CD14-positive monocyte (primary cell): ENCODE data around the gene PPIP5K1. TPM values are rescaled to one million over a fixed set of nuclear protein-coding genes. Genes with fewer than 3 reads are reported as not detected.
A peak's percentile ranks its signal among the peaks of the same experiment; 100 is the strongest.
"Not testable (repeated sequence)": the region's sequence is repeated elsewhere in the genome, so short reads cannot be mapped to it uniquely, and the experiment has no call there.

Experiments used
- DNase-seq, 3 donors: peaks; one replicate each; pipeline ENCODE4 v3.0.0-alpha.2; 2011 to 2022
- H2AFZ ChIP-seq: 2 replicates; pipeline ENCODE4 v1.6.0; 2012; ENCODE audit warnings: mild to moderate bottlenecking, low read depth, low read length, inconsistent platforms; ENCODE audit not compliant: insufficient read depth, poor library complexity, severe bottlenecking
- H3K27ac ChIP-seq, 2 donors: 1 replicate in 1 of 2; 2 replicates in 1 of 2; pipeline ENCODE4 v1.5.1; 2012 to 2013; ENCODE audit warnings: low read length in 2 of 2, control low read depth in 1 of 2, inconsistent platforms in 1 of 2, low read depth in 1 of 2, mild to moderate bottlenecking in 1 of 2
- H3K27me3 ChIP-seq, 2 donors: one replicate each; pipeline versions ENCODE4 v1.6.0 to v1.6.1; 2011 to 2013; ENCODE audit warnings: low read length in 2 of 2; ENCODE audit not compliant: control insufficient read depth in 2 of 2, insufficient read depth in 2 of 2
- H3K36me3 ChIP-seq, 2 donors: replicated peaks in 1 of 2; 1 replicate in 1 of 2; 2 replicates in 1 of 2; pipeline versions ENCODE4 v1.5.1 to v1.6.1; 2012 to 2013; ENCODE audit warnings: low read length in 2 of 2, control low read depth in 1 of 2, inconsistent platforms in 1 of 2, mild to moderate bottlenecking in 1 of 2; ENCODE audit not compliant: insufficient read depth in 2 of 2, control insufficient read depth in 1 of 2
- H3K4me1 ChIP-seq, 2 donors: 1 replicate in 1 of 2; 2 replicates in 1 of 2; pipeline versions ENCODE4 v1.5.1 to v1.6.1; 2012 to 2013; ENCODE audit warnings: low read length in 2 of 2, control low read depth in 1 of 2, inconsistent platforms in 1 of 2, mild to moderate bottlenecking in 1 of 2, moderate library complexity in 1 of 2; ENCODE audit not compliant: insufficient read depth in 2 of 2, control insufficient read depth in 1 of 2
- H3K4me2 ChIP-seq: replicated peaks from 2 replicates; pipeline ENCODE3; 2012; ENCODE audit warnings: low read length, moderate library complexity, mild to moderate bottlenecking; ENCODE audit not compliant: poor library complexity, severe bottlenecking; ENCODE audit errors: extremely low read depth
- H3K4me3 ChIP-seq, 3 experiments: fragments of 200-600 bp in 1 of 3; sonication (generic) in 1 of 3; replicated peaks in 1 of 3; 1 replicate in 2 of 3; 2 replicates in 1 of 3; pipeline ENCODE4 v1.5.1; 2011 to 2013; ENCODE audit warnings: low read length in 3 of 3, mild to moderate bottlenecking in 3 of 3, control low read depth in 2 of 3, low read depth in 2 of 3, inconsistent platforms in 1 of 3, moderate library complexity in 1 of 3
- H3K79me2 ChIP-seq: 2 replicates; pipeline ENCODE4 v1.6.0; 2012; ENCODE audit warnings: mild to moderate bottlenecking, control low read depth, inconsistent platforms, low read length, moderate library complexity; ENCODE audit not compliant: insufficient read depth
- H3K9ac ChIP-seq: 2 replicates; pipeline ENCODE4 v1.6.0; 2017; ENCODE audit warnings: low read length, mild to moderate bottlenecking; ENCODE audit not compliant: insufficient read depth, poor library complexity, severe bottlenecking
- H3K9me3 ChIP-seq, 2 donors: replicated peaks in 1 of 2; 1 replicate in 1 of 2; 2 replicates in 1 of 2; pipeline versions ENCODE4 v1.5.1 to v1.6.1; 2012 to 2013; ENCODE audit warnings: low read length in 2 of 2, control low read depth in 1 of 2; ENCODE audit not compliant: control insufficient read depth in 1 of 2, insufficient read depth in 1 of 2
- H4K20me1 ChIP-seq: 2 replicates; pipeline ENCODE4 v1.6.0; 2012; ENCODE audit warnings: mild to moderate bottlenecking, low read length, control low read depth, moderate library complexity; ENCODE audit not compliant: insufficient read depth
- H3K27ac Mint-ChIP-seq, 7 donors: one replicate each; pipeline ENCODE4 v1.8.0; 2020; ENCODE audit warnings: mild to moderate bottlenecking in 7 of 7, mixed read lengths in 7 of 7, moderate library complexity in 6 of 7, inconsistent platforms in 2 of 7
- H3K27me3 Mint-ChIP-seq, 3 donors: one replicate each; pipeline ENCODE4 v1.8.0; 2021 to 2022; ENCODE audit warnings: low read depth in 3 of 3, mild to moderate bottlenecking in 3 of 3, mixed read lengths in 3 of 3, moderate library complexity in 3 of 3, inconsistent platforms in 1 of 3
- H3K36me3 Mint-ChIP-seq, 2 donors: one replicate each; pipeline ENCODE4 v1.8.0; 2020; ENCODE audit warnings: mixed read lengths in 2 of 2, inconsistent platforms in 1 of 2, mild to moderate bottlenecking in 1 of 2
- H3K4me1 Mint-ChIP-seq: one replicate; pipeline ENCODE4 v1.8.0; 2020; ENCODE audit warnings: mild to moderate bottlenecking, mixed read lengths
- H3K4me3 Mint-ChIP-seq, 2 donors: one replicate each; pipeline ENCODE4 v1.8.0; 2020; ENCODE audit warnings: mild to moderate bottlenecking in 2 of 2, mixed read lengths in 2 of 2, moderate library complexity in 1 of 2
- H3K9me3 Mint-ChIP-seq, 7 donors: one replicate each; pipeline ENCODE4 v1.8.0; 2020 to 2022; ENCODE audit warnings: mixed read lengths in 7 of 7, mild to moderate bottlenecking in 6 of 7, moderate library complexity in 6 of 7, inconsistent platforms in 2 of 7
- WGBS: methylation state at CpG from one replicate; pipeline ENCODE4 v1.1.5; 2013; ENCODE audit warnings: missing lambda C conversion rate; ENCODE audit not compliant: insufficient coverage; 5-methylcytosine and 5-hydroxymethylcytosine counted together
- intact Hi-C, 2 donors: fragments of 100-400 bp; cut with micrococcal nuclease; formaldehyde crosslinking; loops; one replicate each; pipeline versions ENCODE4 v1.15.0 to v1.15.1; 2023
- polyA minus RNA-seq: library from RNA; depleted of rRNA, polyadenylated mRNA; stranded (reverse); fragments of >200 nt; gene quantifications from 2 replicates; pipeline ENCODE4 v1.2.3, GENCODE V29; 2012
- polyA plus RNA-seq, 3 donors: library from polyadenylated mRNA; depleted of rRNA in 1 of 3; unstranded in 2 of 3; stranded (reverse) in 1 of 3; fragments of 300-500 nt in 2 of 3; fragments of >200 nt in 1 of 3; fragmentation: Illumina TruSeq in 2 of 3; gene quantifications; 1 replicate in 2 of 3; 2 replicates in 1 of 3; pipeline ENCODE4 v1.2.3, GENCODE V29; 2012 to 2021
- total RNA-seq, 12 experiments: library from RNA in 1 of 12; stranded (reverse) in 1 of 12; fragments of 120-200 nt in 1 of 12; gene quantifications; one replicate each; pipeline ENCODE4 v1.2.4 and lab custom pipeline; 2013 to 2026; ENCODE audit warnings: mixed read lengths in 6 of 12, inconsistent platforms in 1 of 12

Gene PPIP5K1
- total RNA-seq (2013): 7.4 TPM
- polyA plus RNA-seq (10 to 100 TPM in 1 of 3 donors, 1 to 10 TPM in 1, under 1 TPM in 1; 0.95 to 19.9 (median 2.0) TPM), polyA minus RNA-seq (7.9 and 22.3 TPM in 2 replicates), total RNA-seq (lab: John Stamatoyannopoulos, UW) (1.0 to 5.2 (median 3.4) reads per million in 11 experiments)

DNA sequence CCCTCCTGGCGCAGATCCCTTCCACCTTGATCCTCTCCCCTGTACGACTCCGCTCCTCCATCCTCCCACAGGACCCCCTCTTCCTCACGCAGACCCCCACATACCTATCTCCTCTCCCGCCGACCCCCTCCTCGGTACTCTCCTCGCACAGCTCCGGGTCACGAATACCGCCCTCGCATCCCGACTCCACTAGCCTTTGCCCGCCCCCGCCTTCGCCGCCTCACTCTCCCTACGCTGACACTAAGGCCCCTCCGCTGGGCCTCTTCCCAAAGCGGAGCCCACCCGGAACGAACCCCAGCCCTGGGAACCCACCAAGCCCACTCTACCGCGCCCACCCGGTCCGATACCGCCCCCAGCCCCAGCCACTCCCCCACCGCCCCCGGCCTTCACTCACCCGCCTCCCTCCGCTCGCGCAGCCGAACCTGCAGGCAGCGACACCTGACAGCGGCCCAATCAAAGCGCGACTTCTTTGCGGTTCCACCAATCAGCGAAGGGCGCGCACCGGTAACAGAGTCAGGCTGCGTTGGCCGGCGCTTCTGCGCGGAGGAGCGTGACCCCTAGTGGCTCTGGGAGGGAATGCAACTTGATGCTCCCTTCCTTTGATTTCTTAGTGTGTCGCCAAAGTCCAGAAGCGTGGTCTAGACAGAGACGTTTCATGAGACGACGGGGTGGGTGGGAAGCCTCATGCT, at the start of gene PPIP5K1:
Gene PPIP5K1 (minus strand): TSS at position 431 of the 689 bp plus-strand sequence. CDS start 5,704 bp downstream, outside the sequence.
- WGBS: no CpG with 5 or more reads among the region's 54 CpGs
- DNase-seq, H3K27me3 ChIP-seq: not testable (repeated sequence)

GRCh38 chr15:43638464-43639204, 48.6 kb upstream of the PPIP5K1 start:
- H3K9ac ChIP-seq, H3K79me2 ChIP-seq, H3K4me3 Mint-ChIP-seq, H3K9me3 ChIP-seq, H3K27me3 Mint-ChIP-seq, H3K27me3 ChIP-seq, H3K4me3 ChIP-seq, H3K4me2 ChIP-seq, H2AFZ ChIP-seq, intact Hi-C loops, H3K9me3 Mint-ChIP-seq, H3K36me3 Mint-ChIP-seq, H4K20me1 ChIP-seq, H3K4me1 Mint-ChIP-seq, H3K36me3 ChIP-seq, DNase-seq, H3K27ac ChIP-seq, H3K4me1 ChIP-seq: not testable (repeated sequence)
- whole genome bisulfite sequencing: 100% methylated on average over 5 of the region's 8 CpGs
- peak overlapping the region in 2 of 7 donors; percentile 52 to 57 for H3K27ac Mint-ChIP-seq

More for the DNA sequence above, at the start of gene PPIP5K1:
- H3K4me3 Mint-ChIP-seq, H3K4me1 Mint-ChIP-seq, H3K36me3 ChIP-seq, H2AFZ ChIP-seq, H3K9ac ChIP-seq, H4K20me1 ChIP-seq, H3K36me3 Mint-ChIP-seq, intact Hi-C loops, H3K4me2 ChIP-seq, H3K27ac ChIP-seq, H3K4me3 ChIP-seq, H3K4me1 ChIP-seq, H3K9me3 Mint-ChIP-seq, H3K27ac Mint-ChIP-seq, H3K79me2 ChIP-seq, H3K27me3 Mint-ChIP-seq, H3K9me3 ChIP-seq: not testable (repeated sequence)

- not testable (repeated sequence) for H3K27ac ChIP-seq, H3K9me3 ChIP-seq, H3K27ac Mint-ChIP-seq
These were observed 36.9 kb upstream of the PPIP5K1 start for GRCh38 chr15:43626937-43627336.

More at GRCh38 chr15:43626937-43627336, 36.9 kb upstream of the PPIP5K1 start:
- H3K4me3 ChIP-seq, H3K4me1 Mint-ChIP-seq, DNase-seq, H3K4me2 ChIP-seq, H4K20me1 ChIP-seq, H3K36me3 ChIP-seq, H3K36me3 Mint-ChIP-seq, H3K4me1 ChIP-seq, H3K27me3 Mint-ChIP-seq, H3K27me3 ChIP-seq, H3K4me3 Mint-ChIP-seq, H3K9me3 Mint-ChIP-seq, H3K9ac ChIP-seq, intact Hi-C loops, H3K79me2 ChIP-seq, H2AFZ ChIP-seq: not testable (repeated sequence)
